Stimulated activated CD8-positive, alpha-beta memory T cell treated with anti-CD3 and anti-CD28 coated beads, Interleukin-15, amount 100 ng/mL, for 1 hour (primary cell): ENCODE data around the gene ADAMTS7.
"Not testable (repeated sequence)": the region's sequence is repeated elsewhere in the genome, so short reads cannot be mapped to it uniquely, and the experiment has no call there.

Experiments used
- DNase-seq: peaks from one replicate; pipeline ENCODE4 v3.0.0-alpha.2; 2020; ENCODE audit warnings: low read depth

The ADAMTS7 gene

GRCh38 chr15:78778422-78778821 lies 32.8 kb downstream of the ADAMTS7 start:
- DNase-seq = no peak

GRCh38 chr15:78777953-78778345 lies 33.3 kb downstream of the ADAMTS7 start:
- not testable (repeated sequence) for DNase-seq

GRCh38 chr15:78777290-78777952 lies 33.8 kb downstream of the ADAMTS7 start:
- not testable (repeated sequence) for DNase-seq

DNA sequence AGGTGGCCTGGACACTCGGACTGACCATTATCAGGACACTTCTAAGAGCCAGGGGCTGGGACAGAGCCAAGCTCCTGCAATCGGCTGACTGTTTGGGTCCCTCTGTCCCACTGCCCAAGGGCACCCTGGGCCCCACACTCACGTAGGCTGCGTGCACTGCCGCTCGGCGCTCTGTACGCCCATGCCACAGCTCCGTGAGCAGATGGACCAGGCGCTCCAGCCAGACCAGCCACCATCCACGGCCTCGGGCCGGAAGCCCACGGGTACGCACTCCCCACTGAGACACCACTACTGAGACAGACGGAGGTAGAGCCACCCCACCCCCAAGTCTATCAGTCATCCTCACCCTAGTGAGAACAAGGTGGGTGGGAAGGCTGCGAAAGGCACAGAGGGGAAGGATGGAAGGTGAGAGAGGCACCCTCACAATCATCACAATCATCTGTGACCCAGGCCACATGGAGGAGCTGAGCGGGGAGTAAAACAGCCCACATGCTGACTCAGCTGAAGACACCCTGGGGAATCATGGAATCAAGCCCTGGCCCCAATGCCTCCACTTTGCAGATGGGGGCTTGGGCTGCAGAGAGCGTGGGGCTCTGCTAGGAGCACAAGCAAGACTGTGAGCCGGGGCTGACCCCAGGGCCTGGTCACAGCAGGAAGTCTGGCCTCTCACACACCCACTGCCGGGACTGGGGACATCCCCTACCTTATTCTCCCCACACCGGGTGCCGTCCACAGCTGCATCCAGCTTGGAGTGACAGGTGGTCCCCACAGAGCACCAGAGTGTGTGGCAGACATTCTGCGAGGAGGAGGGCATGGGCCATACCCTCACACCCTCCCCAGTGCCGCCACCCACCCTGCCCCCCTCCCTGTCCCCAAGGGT lies 35.0 kb downstream of the ADAMTS7 start:
- DNase-seq = not testable (repeated sequence)

- no peak for DNase-seq
These were observed 35.8 kb downstream of the ADAMTS7 start for GRCh38 chr15:78775472-78775871.

DNA sequence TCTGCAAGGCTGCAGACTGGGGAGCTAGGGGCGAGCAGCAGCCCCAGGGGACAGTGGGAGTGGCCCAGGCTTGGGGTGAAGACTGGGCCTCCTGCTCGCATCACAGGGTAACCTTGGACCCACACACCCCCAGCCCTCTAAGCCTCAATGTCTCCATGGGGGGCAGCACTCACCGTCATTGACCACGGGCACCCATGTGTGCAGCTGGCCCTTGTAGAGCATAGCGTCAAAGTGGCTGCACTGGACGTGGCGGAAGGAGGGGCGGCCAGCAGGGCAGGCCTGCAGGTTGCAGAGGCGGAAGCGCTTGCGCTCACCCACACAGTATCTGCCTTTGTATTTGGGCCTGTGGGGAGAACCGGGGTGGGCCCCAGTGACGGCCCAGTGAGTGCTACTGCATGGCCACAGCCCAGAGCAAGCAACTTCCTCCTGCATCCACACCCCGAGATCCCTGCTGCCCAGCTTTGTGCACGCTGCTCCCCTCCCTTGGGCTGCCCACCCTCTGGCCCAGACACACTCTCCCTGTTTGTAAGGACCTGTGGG lies 36.7 kb downstream of the ADAMTS7 start:
- DNase-seq = not testable (repeated sequence)

GRCh38 chr15:78773765-78774450 lies 37.4 kb downstream of the ADAMTS7 start:
- DNase-seq = not testable (repeated sequence)

- no peak for DNase-seq
These were observed 38.5 kb downstream of the ADAMTS7 start for GRCh38 chr15:78772738-78773137.

- DNase-seq = not testable (repeated sequence)
These were observed 39.7 kb downstream of the ADAMTS7 start for GRCh38 chr15:78771436-78772000.

GRCh38 chr15:78771020-78771419 lies 40.2 kb downstream of the ADAMTS7 start:
- DNase-seq = not testable (repeated sequence)

DNA sequence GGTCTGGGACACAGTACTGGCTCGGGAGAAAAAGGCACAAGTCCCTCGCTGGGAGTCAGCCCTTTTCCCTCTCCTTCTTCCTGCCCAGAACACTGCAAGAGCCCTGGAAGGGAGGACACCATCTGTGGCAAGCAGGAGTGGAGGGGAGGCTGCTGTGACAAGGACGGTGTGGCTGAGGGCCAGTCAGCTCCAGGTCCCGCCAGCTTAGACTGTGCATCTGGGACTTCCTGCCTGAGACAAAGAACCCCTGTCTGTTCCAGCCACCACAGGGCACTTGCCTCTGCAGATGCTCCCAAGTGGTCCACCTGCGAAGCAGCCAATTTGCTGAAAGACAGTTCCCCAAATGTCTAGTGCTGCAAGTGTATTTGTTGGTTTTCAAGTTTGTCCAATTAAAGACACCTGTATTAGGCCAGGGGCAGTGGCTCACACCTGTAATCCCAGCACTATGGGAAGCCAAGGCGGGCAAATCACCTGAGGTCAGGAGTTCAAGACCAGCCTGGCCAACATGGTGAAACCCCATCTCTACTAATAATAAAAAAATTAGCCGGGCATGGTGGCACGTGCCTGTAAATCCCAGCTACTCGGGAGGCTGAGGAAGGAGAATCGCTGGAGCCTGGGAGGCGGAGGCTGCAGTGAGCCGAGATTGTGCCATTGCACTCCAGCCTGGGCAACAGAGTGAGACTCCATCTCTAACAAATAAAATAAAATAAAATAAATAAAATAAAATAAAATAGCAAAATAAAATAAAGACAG lies 41.6 kb downstream of the ADAMTS7 start:
- not testable (repeated sequence) for DNase-seq

DNA sequence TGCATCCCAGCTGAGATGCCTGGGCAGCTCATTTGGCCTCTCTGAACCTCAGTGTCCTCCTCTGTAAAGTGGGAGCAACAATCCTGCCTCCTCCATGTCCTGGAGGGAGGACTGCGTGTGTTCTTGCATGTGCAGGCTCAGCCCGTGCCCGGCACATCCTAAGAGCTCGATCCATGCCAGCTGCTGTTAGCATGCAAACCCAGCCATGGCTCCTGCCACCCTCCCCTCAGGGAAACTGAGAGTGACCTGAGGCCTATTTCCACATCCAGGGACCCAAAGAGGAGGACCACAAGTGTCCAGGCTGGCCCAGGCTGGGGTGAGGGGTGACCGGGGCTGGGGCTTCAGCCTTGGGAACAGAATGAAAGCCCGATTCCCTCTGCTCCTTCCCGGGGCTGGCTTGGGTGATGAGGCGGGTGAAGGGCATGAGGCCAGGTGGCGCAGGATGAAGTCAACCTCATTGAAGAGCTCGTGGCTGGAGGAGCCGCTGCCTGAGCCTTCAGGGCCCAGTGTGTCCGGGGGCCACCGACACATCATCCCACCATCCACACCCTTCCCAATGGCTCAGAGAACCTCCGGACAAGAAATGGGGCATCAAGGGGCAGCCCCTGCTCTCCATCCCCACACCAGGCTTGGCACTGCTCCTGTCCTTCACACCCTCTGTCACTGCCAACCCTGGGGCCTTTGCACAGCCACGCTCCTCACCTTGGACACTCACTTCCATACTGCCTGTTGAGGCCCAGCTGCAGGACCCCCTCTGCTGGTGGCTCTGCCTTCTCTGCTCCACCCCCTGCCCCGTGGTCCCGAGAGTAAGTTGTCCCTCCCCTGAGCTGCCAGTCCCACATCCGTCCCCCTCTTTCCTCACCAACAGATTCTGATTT lies 42.5 kb downstream of the ADAMTS7 start:
- DNase-seq = no peak

- DNase-seq = no peak
These were observed 43.2 kb downstream of the ADAMTS7 start for GRCh38 chr15:78768096-78768495.

GRCh38 chr15:78767331-78767951 lies 43.8 kb downstream of the ADAMTS7 start:
- DNase-seq = no peak

GRCh38 chr15:78766641-78767071 lies 44.6 kb downstream of the ADAMTS7 start:
- DNase-seq = not testable (repeated sequence)

DNA sequence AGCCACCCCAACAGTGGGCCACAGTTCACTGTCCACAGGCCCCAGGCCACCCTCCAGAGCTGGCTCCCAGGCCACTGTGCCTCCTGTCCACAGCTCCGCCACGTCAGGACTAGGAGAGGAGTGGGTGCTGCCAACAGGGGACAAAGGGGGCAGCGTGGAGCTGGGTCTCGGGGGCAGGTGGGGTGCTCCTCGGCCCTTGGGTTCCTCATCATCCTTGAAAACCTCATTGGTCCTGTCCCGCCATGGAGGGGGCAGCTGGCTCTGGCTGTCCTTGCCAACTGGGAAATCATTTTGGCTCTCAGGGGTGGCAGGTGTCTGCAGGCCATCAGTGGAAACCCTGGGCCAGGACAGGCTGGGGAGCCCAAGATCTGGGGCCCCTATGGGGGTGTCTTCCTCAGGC lies 45.2 kb downstream of the ADAMTS7 start:
- no peak for DNase-seq

DNA sequence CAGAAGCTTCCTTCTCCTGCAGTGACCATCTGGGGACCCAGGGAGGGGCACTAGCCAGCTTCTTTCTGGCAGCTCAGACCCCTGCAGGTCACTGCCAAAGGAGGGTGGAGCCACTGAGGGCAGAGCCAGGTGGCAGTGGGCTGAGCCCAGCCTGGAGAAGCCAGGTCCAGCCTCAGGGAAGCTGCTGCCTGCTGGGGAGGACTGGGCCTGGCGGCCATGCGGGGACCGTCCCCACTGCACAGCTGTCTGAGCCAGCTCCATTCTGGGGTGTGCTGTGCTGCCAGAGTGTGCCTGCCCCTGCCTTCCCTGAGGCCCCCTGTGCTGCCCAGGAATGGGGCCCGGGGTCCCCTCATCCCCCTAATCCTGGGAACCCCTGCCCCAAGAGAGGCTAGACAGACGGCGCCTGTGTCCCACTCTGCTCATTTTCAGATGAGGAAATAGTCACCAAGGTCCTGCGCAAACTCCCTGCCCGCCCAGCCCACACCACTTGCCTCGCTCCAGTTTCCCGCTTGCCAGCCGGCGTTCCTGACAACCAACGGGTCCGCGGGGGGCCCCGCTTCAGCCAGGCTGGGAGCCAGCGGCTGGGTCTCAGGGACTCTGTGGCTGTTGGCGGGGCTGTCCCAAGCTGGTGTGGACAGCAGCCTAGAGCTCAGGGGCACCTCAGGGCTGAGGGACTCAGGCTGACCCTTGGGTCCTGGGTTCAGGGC lies 46.0 kb downstream of the ADAMTS7 start:
- not testable (repeated sequence) for DNase-seq

DNA sequence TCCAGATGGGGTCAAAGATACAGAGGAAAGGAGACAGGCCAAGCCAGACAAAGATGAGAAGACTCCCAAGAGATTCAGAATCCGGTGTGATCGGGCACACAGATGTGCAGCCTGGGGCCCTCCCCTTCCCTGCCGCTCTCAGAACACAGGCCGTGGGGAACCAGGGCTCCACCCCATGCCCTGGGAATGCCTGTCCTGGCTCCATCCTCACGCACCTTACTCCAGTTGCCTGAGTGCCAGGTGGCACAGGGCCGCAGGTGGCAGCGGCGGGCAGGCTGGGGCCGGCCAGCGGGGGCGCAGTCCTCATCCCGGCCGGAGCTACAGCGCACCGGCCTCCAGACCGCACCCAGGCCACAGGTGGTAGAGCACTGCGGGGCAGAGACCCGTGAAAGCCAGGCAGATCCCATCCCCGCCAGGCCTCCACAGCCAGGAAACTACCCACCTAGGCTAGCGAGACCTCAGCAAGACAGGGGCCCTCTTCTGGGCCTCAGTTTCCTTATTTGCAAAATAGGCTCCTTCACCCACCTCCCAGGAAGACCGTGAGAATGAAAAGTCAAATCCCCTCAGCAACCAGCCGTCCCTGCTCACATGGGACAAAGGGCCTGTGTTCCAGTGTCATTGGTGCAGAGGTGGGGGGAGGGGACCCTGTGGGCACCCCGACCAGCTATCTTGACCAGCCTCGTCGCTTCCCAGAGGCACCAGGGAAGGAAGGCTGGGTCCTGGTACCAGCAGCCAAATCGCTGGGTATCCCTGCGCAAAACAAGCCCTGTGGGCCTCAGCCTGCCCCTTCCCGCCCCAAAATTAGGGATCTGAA lies 46.7 kb downstream of the ADAMTS7 start:
- DNase-seq = not testable (repeated sequence)
